ENCODE data around the gene OR11A1.

Gene OR11A1

GRCh38 chr6:29399525-29399924 lies 57.3 kb downstream of the OR11A1 start:
- TF ChIP-seq CTCF (IDR thresholded peaks at IDR 0.05; ENCODE audit: low read length) (no peak), EZH2 (optimal IDR thresholded peaks at IDR 0.05; ENCODE audit: low read depth, low read length) (no peak), EZH2phosphoT487 (IDR thresholded peaks at IDR 0.05; ENCODE audit: low read length) (no peak)
- Histone ChIP-seq H4K20me1 (ENCODE audit: insufficient read depth, low read length) (no peaks in the 10 kb centered on the region), H2AFZ (ENCODE audit: low read length) (0 out of 2 replicates have a peak overlapping the region, but pooled peaks have one; percentile 16), H3K36me3 (replicated peaks; ENCODE audit: insufficient read depth, low read length) (no peaks in the 10 kb centered on the region), H3K9me3 (replicated peaks; ENCODE audit: insufficient read depth, low read length) (no peaks in the 10 kb centered on the region), H3K27me3 (replicated peaks; ENCODE audit: insufficient read depth, low read length) (no peaks in the 10 kb centered on the region), H3K4me3 (ENCODE audit: low read length) (no peak overlapping the region), H3K79me2 (ENCODE audit: low read length) (no peaks in the 10 kb centered on the region), H3K9me2 (replicated peaks; ENCODE audit: insufficient read depth, low read length) (no peaks in the 10 kb centered on the region), H3K4me1 (ENCODE audit: low read length) (no peaks in the 10 kb centered on the region), H3K9ac (ENCODE audit: low read length) (no peak overlapping the region), H3F3A (ENCODE audit: insufficient read depth, low read length) (no peaks in the 10 kb centered on the region), H3K4me2 (ENCODE audit: low read depth, low read length) (peak overlapping the region; percentile 8; the same call in 1 of the 2 replicates), H3K27ac (ENCODE audit: low read length) (no peak overlapping the region)
- DNase-seq: no peak

GRCh38 chr6:29395331-29395730 lies 61.5 kb downstream of the OR11A1 start, which contains the start of gene OR12D2:
OR12D2 (plus strand) TSS chr6:29395631; CDS start chr6:29396700, 1,069 bp downstream.
- H3K36me3 ChIP-seq (replicated peaks; ENCODE audit: insufficient read depth, low read length): no peaks in the 10 kb centered on the region
- TF ChIP-seq EZH2 (optimal IDR thresholded peaks at IDR 0.05; ENCODE audit: low read depth, low read length): no peak
- no peak for TF ChIP-seq CTCF (IDR thresholded peaks at IDR 0.05; ENCODE audit: low read length)
- TF ChIP-seq EZH2phosphoT487 (IDR thresholded peaks at IDR 0.05; ENCODE audit: low read length): no peak
- H3K9ac ChIP-seq (ENCODE audit: low read length): no peak within 1 kb of the TSS
- H3K4me3 ChIP-seq (ENCODE audit: low read length): no peak within 1 kb of the TSS
- H3K79me2 ChIP-seq (ENCODE audit: low read length): no peaks in the 10 kb centered on the region
- H4K20me1 ChIP-seq (ENCODE audit: insufficient read depth, low read length): no peaks in the 10 kb centered on the region
- no peak within 1 kb of the TSS for H2AFZ ChIP-seq (ENCODE audit: low read length)
- no peak within 1 kb of the TSS for H3K4me2 ChIP-seq (ENCODE audit: low read depth, low read length)
- no peaks in the 10 kb centered on the region for H3K9me2 ChIP-seq (replicated peaks; ENCODE audit: insufficient read depth, low read length)
- no peaks in the 10 kb centered on the region for H3K4me1 ChIP-seq (ENCODE audit: low read length)
- H3F3A ChIP-seq (ENCODE audit: insufficient read depth, low read length): no peaks in the 10 kb centered on the region
- no peak within 1 kb of the TSS for H3K27ac ChIP-seq (ENCODE audit: low read length)
- H3K27me3 ChIP-seq (replicated peaks; ENCODE audit: insufficient read depth, low read length): no peaks in the 10 kb centered on the region
- no peak for DNase-seq
- no peaks in the 10 kb centered on the region for H3K9me3 ChIP-seq (replicated peaks; ENCODE audit: insufficient read depth, low read length)

DNA sequence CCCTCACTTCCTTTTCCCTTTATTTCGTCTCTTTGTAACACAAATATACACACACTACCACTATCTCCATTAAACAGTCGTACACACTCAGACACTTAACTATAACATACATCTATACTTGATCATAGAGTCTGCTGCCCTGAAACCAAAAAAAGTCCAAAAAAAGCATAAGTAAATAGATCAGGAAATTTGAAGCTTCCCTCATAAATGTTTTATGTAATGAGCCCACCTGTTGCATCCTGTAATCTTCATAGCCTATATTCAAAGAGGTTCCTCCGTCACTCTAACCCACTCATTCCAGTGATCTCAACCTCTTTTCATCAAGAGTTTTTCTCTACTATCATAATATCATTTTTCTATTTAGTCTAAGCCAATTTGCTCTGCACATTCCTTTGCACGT lies 68.3 kb downstream of the OR11A1 start:
- H3K27me3 ChIP-seq (replicated peaks; ENCODE audit: insufficient read depth, low read length): no peaks in the 10 kb centered on the region
- no peaks in the 10 kb centered on the region for H4K20me1 ChIP-seq (ENCODE audit: insufficient read depth, low read length)
- H3K36me3 ChIP-seq (replicated peaks; ENCODE audit: insufficient read depth, low read length): no peaks in the 10 kb centered on the region
- H3K4me1 ChIP-seq (ENCODE audit: low read length): no peaks in the 10 kb centered on the region
- no peak overlapping the region for H3K4me3 ChIP-seq (ENCODE audit: low read length)
- H3K9me3 ChIP-seq (replicated peaks; ENCODE audit: insufficient read depth, low read length): no peaks in the 10 kb centered on the region
- H3K27ac ChIP-seq (ENCODE audit: low read length): no peak overlapping the region
- TF ChIP-seq EZH2 (optimal IDR thresholded peaks at IDR 0.05; ENCODE audit: low read depth, low read length) (no peak), CTCF (IDR thresholded peaks at IDR 0.05; ENCODE audit: low read length) (no peak), EZH2phosphoT487 (IDR thresholded peaks at IDR 0.05; ENCODE audit: low read length) (no peak)
- no peaks in the 10 kb centered on the region for H3F3A ChIP-seq (ENCODE audit: insufficient read depth, low read length)
- H3K9ac ChIP-seq (ENCODE audit: low read length): no peak overlapping the region
- H3K9me2 ChIP-seq (replicated peaks; ENCODE audit: insufficient read depth, low read length): no peaks in the 10 kb centered on the region; the same call in 1 of the 2 replicates
- no peaks in the 10 kb centered on the region for H3K79me2 ChIP-seq (ENCODE audit: low read length)
- DNase-seq: no peak
- no peak overlapping the region for H2AFZ ChIP-seq (ENCODE audit: low read length)
- no peak overlapping the region for H3K4me2 ChIP-seq (ENCODE audit: low read depth, low read length)
